Measurements from ENCODE around the gene APOBEC3H. TPM values are rescaled to one million over a fixed set of nuclear protein-coding genes. Genes with fewer than 3 reads are reported as not detected.

APOBEC3H gene
- total RNA-seq, 1 donor from 2014 or later: not detected

- Mint-ChIP-seq H3K36me3 (no peaks in the 10 kb centered on the region), H3K27me3 (ENCODE audit: low read depth) (peaks cover 30% of the 10 kb centered on the region), H3K4me3 (peak within 1 kb of the TSS; percentile 73), H3K4me1 (peaks cover 7% of the 10 kb centered on the region), H3K9me3 (no peaks in the 10 kb centered on the region), H3K27ac (peak within 1 kb of the TSS; percentile 65)
- peak; percentile 74 to 87 for DNase-seq (ENCODE audit: low spot score in 2 of 2, unreplicated experiment in 2 of 2)
- TF ChIP-seq CTCF (IDR thresholded peaks at IDR 0.05; ENCODE audit: unreplicated experiment): no peak
Observed at GRCh38 chr22:39152511-39153219, 55.6 kb downstream of the APOBEC3H start, which contains the start of gene CBX7. Gene CBX7 (minus strand): TSS chr22:39152680. CDS start chr22:39152444, 236 bp downstream.

GRCh38 chr22:39153220-39153717 is 56.2 kb downstream of the APOBEC3H start:
- no peak for DNase-seq (ENCODE audit: low spot score in 2 of 2, unreplicated experiment in 2 of 2)
- peak overlapping the region; percentile 65 for H3K27ac Mint-ChIP-seq

More at GRCh38 chr22:39153220-39153717, 56.2 kb downstream of the APOBEC3H start:
- no peaks in the 10 kb centered on the region for H3K36me3 Mint-ChIP-seq
- TF ChIP-seq CTCF (IDR thresholded peaks at IDR 0.05; ENCODE audit: unreplicated experiment): no peak
- no peaks in the 10 kb centered on the region for H3K9me3 Mint-ChIP-seq
- H3K4me1 Mint-ChIP-seq: peaks cover 7% of the 10 kb centered on the region
- H3K4me3 Mint-ChIP-seq: peak overlapping the region; percentile 73
- peaks cover 30% of the 10 kb centered on the region for H3K27me3 Mint-ChIP-seq (ENCODE audit: low read depth)

Other genes starting within 250 kb of the APOBEC3H start
- gene CBX6, start 225.0 kb upstream of the APOBEC3H start, total RNA-seq: 101 to 104 TPM (median 102 TPM) in 3 replicates
- not detected in 3 replicates for gene APOBEC3A, start 139.6 kb upstream of the APOBEC3H start, total RNA-seq
- 4.3 to 5.1 TPM (median 4.9 TPM) in 3 replicates for gene APOBEC3B, start 114.9 kb upstream of the APOBEC3H start, total RNA-seq
- gene APOBEC3C, start 83.0 kb upstream of the APOBEC3H start, total RNA-seq: 32.6 to 34.7 TPM (median 34.0 TPM) in 3 replicates
- 3.1 to 4.2 TPM (median 3.2 TPM) in 3 replicates for gene APOBEC3D, start 76.1 kb upstream of the APOBEC3H start, total RNA-seq
- gene APOBEC3F, start 56.4 kb upstream of the APOBEC3H start, total RNA-seq: 19.0 to 23.8 TPM (median 21.4 TPM) in 3 replicates
- 5.5 to 6.7 TPM (median 6.1 TPM) in 3 replicates for gene APOBEC3G, start 20.0 kb upstream of the APOBEC3H start, total RNA-seq
- 10.7 to 13.2 TPM (median 11.0 TPM) in 3 replicates for gene CBX7, start 55.4 kb downstream of the APOBEC3H start, total RNA-seq
- 14.2 to 15.2 TPM (median 14.7 TPM) in 3 replicates for gene PDGFB, start 147.7 kb downstream of the APOBEC3H start, total RNA-seq
- gene RPL3, start 222.4 kb downstream of the APOBEC3H start, total RNA-seq: 2,423 to 2,513 TPM (median 2,494 TPM) in 3 replicates